Caco-2 (cell line): ENCODE measurements around the gene UGT8. TPM values are rescaled to one million over a fixed set of nuclear protein-coding genes. Genes with fewer than 3 reads are reported as not detected.

Experiments used
- BruUV-seq: library from RNA; stranded (reverse); fragments of 400-500 nt; replicated peaks from 2 replicates; lab custom pipeline; 2021; lab: Mats Ljungman, UMichigan
- CTCF ChIA-PET: fragments of 300-600 bp; sonication (Branson Sonifier 250); formaldehyde crosslinking; loops from one replicate; lab custom pipeline; 2022; ENCODE audit warnings: antibody characterized with exemption; lab: Charles Lee
- POLR2A ChIA-PET: fragments of 300-600 bp; sonication (Branson Sonifier 250); formaldehyde crosslinking; loops from one replicate; lab custom pipeline; 2022; ENCODE audit warnings: antibody characterized with exemption; lab: Charles Lee
- DNase-seq, 2 experiments: peaks; one replicate each; pipeline versions ENCODE4 v3.0.0 to v3.0.0-alpha.2; 2020 to 2022
- H3K27me3 ChIP-seq: replicated peaks from 2 replicates; pipeline ENCODE4 v1.6.0; 2011; ENCODE audit warnings: low read length; ENCODE audit not compliant: control insufficient read depth, insufficient read depth
- H3K36me3 ChIP-seq: 2 replicates; pipeline ENCODE4 v1.5.1; 2011; ENCODE audit warnings: low read length; ENCODE audit not compliant: control insufficient read depth, insufficient read depth
- H3K4me1 ChIP-seq: fragments of 250-450 bp; sonication (Bioruptor Pico); 2 replicates; pipeline ENCODE4 v1.5.1; 2020; ENCODE audit warnings: mild to moderate bottlenecking
- H3K4me3 ChIP-seq: 2 replicates; pipeline ENCODE4 v1.5.1; 2011; ENCODE audit warnings: low read depth, mild to moderate bottlenecking, control low read depth, low read length
- H3K9me3 ChIP-seq: fragments of 250-450 bp; sonication (Bioruptor Pico); 2 replicates; pipeline ENCODE4 v1.5.1; 2020; ENCODE audit warnings: mild to moderate bottlenecking, moderate library complexity
- H3K27ac Mint-ChIP-seq: one replicate; pipeline ENCODE4 v1.8.0; 2022; ENCODE audit warnings: mixed read lengths; ENCODE audit not compliant: unreplicated experiment
- H3K27me3 Mint-ChIP-seq: one replicate; pipeline ENCODE4 v1.8.0; 2022; ENCODE audit warnings: mixed read lengths; ENCODE audit not compliant: insufficient read depth, unreplicated experiment
- H3K36me3 Mint-ChIP-seq: one replicate; pipeline ENCODE4 v1.8.0; 2022; ENCODE audit warnings: mild to moderate bottlenecking, mixed read lengths; ENCODE audit not compliant: insufficient read depth, unreplicated experiment
- H3K4me1 Mint-ChIP-seq: one replicate; pipeline ENCODE4 v1.8.0; 2022; ENCODE audit warnings: low read depth, mixed read lengths; ENCODE audit not compliant: unreplicated experiment
- H3K4me3 Mint-ChIP-seq: one replicate; pipeline ENCODE4 v1.8.0; 2022; ENCODE audit warnings: mild to moderate bottlenecking, moderate library complexity, mixed read lengths; ENCODE audit not compliant: unreplicated experiment
- H3K9me3 Mint-ChIP-seq: one replicate; pipeline ENCODE4 v1.8.0; 2022; ENCODE audit warnings: mixed read lengths; ENCODE audit not compliant: unreplicated experiment
- CTCF ChIP-seq, 2 experiments: fragments of 200-600 bp in 1 of 2; IDR thresholded peaks; 1 replicate in 1 of 2; 2 replicates in 1 of 2; pipeline versions ENCODE4 v1.5.1 to v1.8.0; 2011 to 2022; ENCODE audit warnings: antibody characterized with exemption in 1 of 2, control low read depth in 1 of 2, inconsistent platforms in 1 of 2, low read depth in 1 of 2, low read length in 1 of 2, mild to moderate bottlenecking in 1 of 2, moderate library complexity in 1 of 2; ENCODE audit not compliant: insufficient read depth in 1 of 2, severe bottlenecking in 1 of 2, unreplicated experiment in 1 of 2
- intact Hi-C: fragments of 100-400 bp; cut with micrococcal nuclease; formaldehyde crosslinking; loops from one replicate; pipeline ENCODE4 v1.10.0; 2022; ENCODE audit not compliant: unreplicated experiment
- microRNA-seq: library from miRNA; unstranded; fragments of <30 nt; microRNA quantifications from one replicate; pipeline ENCODE4 v1.2.0, GENCODE V29; 2022
- total RNA-seq: library from RNA; stranded (reverse); gene quantifications from 2 replicates; pipeline ENCODE4 v1.2.3, GENCODE V29; 2022

Gene UGT8
- total RNA-seq, 1 experiment from 2014 or later = 11.9 TPM

- CTCF ChIA-PET = no interaction called here
- intact Hi-C loops = no loop called here
These were observed 128.9 kb downstream of the UGT8 start for GRCh38 chr4:114727461-114727860.

More at GRCh38 chr4:114727461-114727860, 128.9 kb downstream of the UGT8 start:
- Histone ChIP-seq H3K9me3 (no peaks in the 10 kb centered on the region), H3K36me3 (no peaks in the 10 kb centered on the region), H3K4me1 (no peaks in the 10 kb centered on the region), H3K27me3 (no peaks in the 10 kb centered on the region), H3K4me3 (no peak overlapping the region)
- Mint-ChIP-seq H3K4me1 (no peaks in the 10 kb centered on the region), H3K27ac (no peak overlapping the region), H3K9me3 (no peaks in the 10 kb centered on the region), H3K4me3 (no peak overlapping the region), H3K36me3 (no peaks in the 10 kb centered on the region), H3K27me3 (peaks cover 8% of the 10 kb centered on the region)
- TF ChIP-seq CTCF (IDR thresholded peaks at IDR 0.05; ENCODE audit: insufficient read depth in 1 of 2, low read depth in 1 of 2, low read length in 1 of 2, severe bottlenecking in 1 of 2, unreplicated experiment in 1 of 2) = no peak
- POLR2A ChIA-PET = no interaction called here
- DNase-seq = no peak
- BruUV-seq = no TSS peak

Small RNAs within 50 kb of the gene (microRNA-seq; reads per million reads assigned to microRNA genes)
- gene MIR577 = 26.2 reads per million, percentile 60 among the genes with 10 or more reads in this experiment
